PC-3 (cell line): ENCODE data around the gene ANGPTL7. TPM values are rescaled to one million over a fixed set of nuclear protein-coding genes. Genes with fewer than 3 reads are reported as not detected.

ENCODE experiments used
- ATAC-seq: fragments of 200-7000 bp; cut with Tn5 transposase; 2 replicates; pipeline ENCODE4 v1.9.1; 2020; ENCODE audit warnings: mild to moderate bottlenecking, moderate library complexity
- BruUV-seq: library from RNA; stranded (reverse); fragments of 400-500 nt; replicated peaks from 2 replicates; lab custom pipeline; 2021; lab: Mats Ljungman, UMichigan
- CTCF ChIA-PET: fragments of 300-600 bp; sonication (Branson Sonifier 250); formaldehyde crosslinking; loops from one replicate; lab custom pipeline; 2022; ENCODE audit warnings: antibody characterized with exemption; lab: Charles Lee
- POLR2A ChIA-PET: fragments of 300-600 bp; sonication (Branson Sonifier 250); formaldehyde crosslinking; loops from one replicate; lab custom pipeline; 2022; ENCODE audit warnings: antibody characterized with exemption; ENCODE audit not compliant: unreplicated experiment; lab: Charles Lee
- DNase-seq: peaks from one replicate; pipeline ENCODE4 v3.0.0-alpha.2; 2015
- H2AFZ ChIP-seq: fragments of 300-600 bp; sonication (generic); 2 replicates; pipeline ENCODE4 v1.6.0; 2016; ENCODE audit warnings: antibody characterized with exemption, low read length
- H3F3A ChIP-seq: fragments of 300-600 bp; sonication (generic); one replicate; pipeline ENCODE4 v1.6.0; 2017; ENCODE audit warnings: antibody characterized with exemption, low read length, control low read depth, mild to moderate bottlenecking; ENCODE audit not compliant: unreplicated experiment
- H3K27ac ChIP-seq: fragments of 300-600 bp; sonication (generic); 2 replicates; pipeline ENCODE4 v1.5.1; 2016; ENCODE audit warnings: mild to moderate bottlenecking, low read length
- H3K27me3 ChIP-seq: fragments of 300-600 bp; sonication (generic); 2 replicates; pipeline ENCODE4 v1.6.1; 2016; ENCODE audit warnings: low read length, mixed read lengths
- H3K36me3 ChIP-seq: fragments of 300-600 bp; sonication (generic); 2 replicates; pipeline ENCODE4 v1.6.1; 2016; ENCODE audit warnings: low read depth, mixed run types, low read length, mixed read lengths
- H3K4me1 ChIP-seq: fragments of 300-600 bp; sonication (generic); 2 replicates; pipeline ENCODE4 v1.5.1; 2016; ENCODE audit warnings: low read length; ENCODE audit not compliant: insufficient read depth
- H3K4me2 ChIP-seq: fragments of 300-600 bp; sonication (generic); 2 replicates; pipeline ENCODE4 v1.6.0; 2016; ENCODE audit warnings: low read length
- H3K4me3 ChIP-seq: fragments of 300-600 bp; sonication (generic); 2 replicates; pipeline ENCODE4 v1.5.1; 2016; ENCODE audit warnings: mild to moderate bottlenecking, low read length, mixed read lengths
- H3K79me2 ChIP-seq: fragments of 300-600 bp; sonication (generic); 2 replicates; pipeline ENCODE4 v1.6.1; 2017; ENCODE audit warnings: low read length, mixed read lengths
- H3K9ac ChIP-seq: fragments of 300-600 bp; sonication (generic); 2 replicates; pipeline ENCODE4 v1.6.0; 2016; ENCODE audit warnings: mild to moderate bottlenecking, low read length
- H3K9me2 ChIP-seq: fragments of 300-600 bp; sonication (generic); replicated peaks from 2 replicates; pipeline ENCODE4 v1.6.1; 2016; ENCODE audit warnings: mixed run types, low read length, mixed read lengths
- H3K9me3 ChIP-seq: fragments of 300-600 bp; sonication (generic); 2 replicates; pipeline ENCODE4 v1.6.1; 2016; ENCODE audit warnings: low read length, mixed read lengths
- H4K20me1 ChIP-seq: fragments of 300-600 bp; sonication (generic); 2 replicates; pipeline ENCODE4 v1.6.1; 2016; ENCODE audit warnings: low read length, mixed read lengths
- CTCF ChIP-seq: fragments of 300-600 bp; sonication (generic); conservative IDR thresholded peaks from 2 replicates; pipeline ENCODE4 v1.5.1; 2017; ENCODE audit warnings: antibody characterized with exemption, low read depth, mild to moderate bottlenecking, low read length
- EZH2 ChIP-seq: fragments of 300-600 bp; sonication (generic); IDR thresholded peaks from one replicate; pipeline ENCODE4 v1.6.1; 2017; ENCODE audit warnings: antibody characterized with exemption, mild to moderate bottlenecking, low read length; ENCODE audit not compliant: unreplicated experiment
- EZH2phosphoT487 ChIP-seq: fragments of 300-600 bp; sonication (generic); IDR thresholded peaks from 2 replicates; pipeline ENCODE4 v1.6.1; 2018; ENCODE audit warnings: mild to moderate bottlenecking, antibody characterized with exemption, low read length, borderline replicate concordance
- intact Hi-C: fragments of 100-400 bp; cut with micrococcal nuclease; formaldehyde crosslinking; loops from 2 replicates; pipeline ENCODE4 v1.9.0; 2023
- total RNA-seq: library from RNA; depleted of rRNA; stranded (reverse); fragments of >200 nt; gene quantifications from 2 replicates; pipeline ENCODE4 v1.2.3, GENCODE V29; 2014

Gene ANGPTL7
- total RNA-seq, 1 experiment from 2014 or later = not detected

GRCh38 chr1:11143401-11143800 lies 45.8 kb upstream of the ANGPTL7 start:
- DNase-seq = no peak
- Histone ChIP-seq H3K9ac (no peak overlapping the region), H3K4me1 (peaks cover 38% of the 10 kb centered on the region)

GRCh38 chr1:11143907-11144306 lies 45.2 kb upstream of the ANGPTL7 start:
- H4K20me1 ChIP-seq = no peaks in the 10 kb centered on the region
- peaks cover 9% of the 10 kb centered on the region for H3F3A ChIP-seq
- TF ChIP-seq EZH2 = no peak
- TF ChIP-seq EZH2phosphoT487 = no peak
- TF ChIP-seq CTCF = no peak
- no peak overlapping the region for H2AFZ ChIP-seq
- no peak overlapping the region for H3K27ac ChIP-seq
- H3K27me3 ChIP-seq = no peaks in the 10 kb centered on the region
- no peaks in the 10 kb centered on the region for H3K9me3 ChIP-seq
- DNase-seq (no peak), ATAC-seq (no peak)
- no peaks in the 10 kb centered on the region for H3K79me2 ChIP-seq
- H3K4me3 ChIP-seq = no peak overlapping the region
- peaks cover 36% of the 10 kb centered on the region; the same call in 1 of the 2 replicates for H3K36me3 ChIP-seq
- intact Hi-C loops = no loop called here
- H3K4me2 ChIP-seq = no peak overlapping the region
- ChIA-PET POLR2A (no interaction called here), CTCF (no interaction called here)
- peaks cover 38% of the 10 kb centered on the region for H3K4me1 ChIP-seq
- H3K9me2 ChIP-seq = no peaks in the 10 kb centered on the region
- BruUV-seq = no TSS peak
- H3K9ac ChIP-seq = no peak overlapping the region

More at GRCh38 chr1:11143401-11143800, 45.8 kb upstream of the ANGPTL7 start:
- Histone ChIP-seq H2AFZ (no peak overlapping the region), H3K27me3 (no peaks in the 10 kb centered on the region), H3K9me3 (no peaks in the 10 kb centered on the region), H3K27ac (no peak overlapping the region), H3K79me2 (no peaks in the 10 kb centered on the region), H3F3A (peaks cover 9% of the 10 kb centered on the region), H4K20me1 (no peaks in the 10 kb centered on the region), H3K4me2 (no peak overlapping the region), H3K9me2 (no peaks in the 10 kb centered on the region), H3K4me3 (no peak overlapping the region), H3K36me3 (peaks cover 40% of the 10 kb centered on the region; the same call in 1 of the 2 replicates)
- CTCF ChIA-PET = no interaction called here
- no TSS peak for BruUV-seq
- intact Hi-C loops = no loop called here
- no peak for ATAC-seq
- TF ChIP-seq EZH2phosphoT487 (no peak), EZH2 (no peak), CTCF (no peak)
- POLR2A ChIA-PET = no interaction called here

DNA sequence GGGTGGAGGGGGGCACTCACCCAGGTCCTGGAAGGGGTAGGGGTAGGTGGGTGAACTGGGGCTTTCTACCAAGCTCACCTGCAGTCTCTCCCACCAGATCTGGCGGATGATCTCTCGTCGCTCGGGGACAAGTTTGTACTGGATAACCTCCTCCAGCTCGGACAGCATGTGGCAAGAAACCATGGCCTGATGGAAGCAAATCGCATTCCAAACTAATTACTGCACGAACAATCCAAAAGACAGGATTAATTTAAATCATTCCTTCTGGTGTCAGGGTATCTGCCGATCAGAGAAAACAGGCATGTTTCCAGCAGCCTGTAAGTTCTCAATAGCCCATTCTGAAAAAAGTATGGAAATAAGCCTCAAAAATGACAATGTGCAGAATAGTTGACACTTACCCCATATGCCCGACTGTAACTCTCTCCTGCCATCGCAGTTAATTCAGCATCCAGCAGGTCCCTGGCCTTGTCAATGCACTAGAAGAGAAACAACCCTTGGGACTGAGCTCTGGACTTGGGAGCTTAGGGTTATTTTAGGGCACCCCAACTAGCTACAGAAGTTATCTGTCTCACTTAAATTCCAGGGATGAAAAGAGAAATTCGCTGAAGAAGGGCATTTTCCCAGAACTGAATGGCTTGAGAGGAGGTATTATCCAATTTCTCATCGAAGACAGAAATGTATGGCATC lies 44.4 kb upstream of the ANGPTL7 start:
- no peak for TF ChIP-seq CTCF
- TF ChIP-seq EZH2phosphoT487 = no peak
- no peak for TF ChIP-seq EZH2
- ChIA-PET POLR2A (interaction anchor here (0.6 kb wide), 1 partner anchor 108 kb away, joined by 3 read pairs; no protein-coding TSS in a partner anchor), CTCF (no interaction called here)
- Histone ChIP-seq H3K27ac (no peak overlapping the region), H3K79me2 (no peaks in the 10 kb centered on the region), H3K4me3 (no peak overlapping the region), H3K36me3 (peaks cover 44% of the 10 kb centered on the region), H3K27me3 (no peaks in the 10 kb centered on the region), H3F3A (peaks cover 9% of the 10 kb centered on the region), H4K20me1 (no peaks in the 10 kb centered on the region), H3K9ac (no peak overlapping the region), H2AFZ (no peak overlapping the region), H3K9me2 (no peaks in the 10 kb centered on the region), H3K9me3 (no peaks in the 10 kb centered on the region), H3K4me2 (no peak overlapping the region), H3K4me1 (peaks cover 36% of the 10 kb centered on the region)
- intact Hi-C loops = no loop called here
- no peak for ATAC-seq
- no TSS peak for BruUV-seq
- no peak for DNase-seq
